Stimulated activated CD8-positive, alpha-beta memory T cell treated with anti-CD3 and anti-CD28 coated beads, Interleukin-7, amount 100 ng/mL, for 1 hour (primary cell): ENCODE data around the gene ANKRD9.

Experiments
- DNase-seq, 2 donors: peaks; one replicate each; pipeline ENCODE4 v3.0.0-alpha.2; 2020; ENCODE audit warnings: low read depth in 2 of 2

Gene ANKRD9

DNA sequence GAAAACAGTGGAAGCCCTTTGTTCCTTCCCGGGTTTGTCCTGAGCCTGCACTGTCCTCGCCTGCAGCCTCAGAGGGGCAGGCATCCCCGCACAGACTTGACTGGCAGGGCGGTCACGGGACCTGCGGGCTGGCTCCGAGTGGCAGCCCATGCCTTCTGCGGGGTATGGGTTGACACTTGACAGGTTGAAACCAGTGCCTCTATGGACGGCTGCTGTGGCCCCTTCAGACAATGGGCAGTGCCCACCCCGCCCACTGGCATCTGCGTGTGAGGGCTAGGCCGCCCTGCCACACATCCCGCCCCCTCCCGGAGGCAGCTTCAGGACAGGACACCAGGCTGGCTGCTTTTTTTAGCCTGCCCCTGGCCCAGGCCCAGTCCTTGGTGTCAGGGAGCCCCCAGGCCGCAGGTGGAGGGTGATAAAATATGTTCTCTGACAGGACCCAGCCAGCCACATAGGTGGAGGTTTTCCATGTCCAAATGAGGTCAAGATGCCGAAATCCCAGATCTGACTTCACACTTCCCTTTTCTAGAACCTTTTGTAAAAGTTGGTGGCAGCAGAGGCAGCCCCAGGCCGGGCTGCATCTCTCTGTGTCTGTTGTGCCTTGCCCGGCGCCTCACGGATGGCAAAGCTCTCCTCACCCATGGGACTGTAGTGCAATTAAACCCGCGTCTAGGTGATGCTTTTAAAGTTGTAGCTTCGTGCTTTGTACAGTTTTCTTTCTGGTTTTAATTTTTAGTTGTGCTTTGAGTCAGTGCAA is 10.0 kb downstream of the ANKRD9 start:
- DNase-seq = no peak

DNA sequence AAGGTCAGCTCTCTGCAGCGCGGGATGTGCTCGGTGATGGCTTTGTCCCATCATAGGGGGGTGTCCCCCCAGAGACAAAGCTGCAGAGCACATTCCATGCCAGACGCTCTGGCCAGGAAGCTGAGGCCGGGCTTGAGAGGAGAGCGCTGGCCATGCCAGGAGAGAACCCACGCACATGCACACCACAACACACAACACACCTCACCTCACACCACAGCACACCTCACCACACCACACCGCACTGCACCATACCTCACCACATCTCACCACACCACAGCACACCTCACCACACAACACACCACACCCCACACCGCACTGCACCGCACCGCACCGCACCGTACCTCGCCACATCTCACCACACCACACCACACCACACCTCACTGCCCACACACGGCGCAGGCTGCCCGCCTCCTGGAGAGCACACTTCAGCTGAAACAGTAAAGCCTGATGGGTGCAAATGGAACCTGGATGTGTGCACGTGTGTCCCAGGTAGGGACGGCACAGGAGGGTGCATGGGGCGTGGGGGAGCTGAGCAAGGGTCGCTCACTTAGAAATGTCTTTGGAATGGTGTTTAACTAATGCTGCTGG is 10.8 kb downstream of the ANKRD9 start:
- no peak for DNase-seq

DNA sequence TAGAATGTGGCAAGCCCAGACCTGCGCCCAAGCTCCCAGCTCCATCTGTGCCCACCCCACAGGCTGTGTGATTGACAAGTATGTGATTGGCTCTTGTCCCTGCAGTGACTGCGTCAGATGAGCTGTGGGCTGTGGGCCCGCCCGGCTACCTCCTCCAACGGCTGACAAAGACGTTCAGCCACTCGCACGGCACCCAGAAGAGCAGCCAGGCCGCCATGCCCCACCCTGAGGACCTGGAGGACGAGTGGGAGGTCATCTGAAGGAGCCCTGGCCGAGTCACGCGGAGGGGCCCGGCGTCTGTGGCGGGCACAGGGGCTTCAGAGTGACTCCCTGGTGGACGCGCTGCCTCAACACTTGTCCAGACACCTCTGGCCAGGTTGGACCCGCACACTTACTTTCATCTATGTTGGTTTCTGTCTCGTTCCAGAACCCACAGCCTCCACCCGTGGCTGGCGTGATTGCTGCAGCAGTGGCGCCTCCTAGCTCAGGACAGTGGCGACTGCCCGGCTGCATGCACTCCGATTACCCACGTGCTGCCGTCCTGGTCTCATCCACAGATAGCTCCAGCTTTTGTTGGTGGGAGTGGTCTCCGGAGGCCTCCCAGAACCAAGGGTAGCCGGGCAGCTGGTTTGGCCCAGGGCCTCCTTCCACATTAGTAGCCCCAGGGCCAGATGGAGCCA is 11.4 kb downstream of the ANKRD9 start:
- DNase-seq = no peak

DNA sequence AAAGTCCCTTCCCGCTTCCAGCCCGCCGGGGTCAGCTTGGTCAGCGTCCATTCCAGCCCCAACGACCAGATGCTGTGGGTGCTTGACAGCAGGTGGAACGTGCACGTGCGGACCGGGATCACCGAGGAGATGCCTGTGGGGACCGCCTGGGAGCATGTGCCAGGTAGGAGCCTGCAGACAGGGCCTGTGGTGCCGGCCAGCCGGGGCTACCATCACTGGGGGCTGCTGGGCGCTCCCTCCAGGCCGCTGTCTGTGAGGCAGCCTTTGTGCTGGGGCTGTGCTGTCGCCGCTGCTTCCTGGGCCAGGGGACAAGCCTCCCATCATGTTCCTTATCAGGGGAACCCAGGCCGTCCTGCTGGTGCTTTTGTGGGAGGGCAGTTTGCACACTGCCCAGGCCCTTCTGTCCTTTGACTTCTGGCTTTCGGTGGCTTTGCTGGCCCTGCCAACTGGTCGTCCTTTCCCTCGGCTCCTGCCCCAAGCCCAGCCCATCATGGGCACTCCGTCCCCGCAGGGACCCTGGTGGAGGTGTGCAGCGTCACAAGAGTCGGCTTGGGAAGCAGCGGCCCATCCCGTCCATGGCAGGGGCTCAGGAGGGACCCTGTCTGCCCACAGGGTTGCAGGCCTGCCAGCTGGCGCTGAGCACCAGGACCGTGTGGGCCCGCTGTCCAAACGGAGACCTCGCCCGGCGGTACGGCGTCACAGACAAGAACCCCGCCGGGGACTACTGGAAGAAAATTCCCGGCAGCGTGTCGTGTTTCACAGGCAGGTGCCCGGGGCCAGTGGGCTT is 12.4 kb downstream of the ANKRD9 start:
- no peak for DNase-seq

DNA sequence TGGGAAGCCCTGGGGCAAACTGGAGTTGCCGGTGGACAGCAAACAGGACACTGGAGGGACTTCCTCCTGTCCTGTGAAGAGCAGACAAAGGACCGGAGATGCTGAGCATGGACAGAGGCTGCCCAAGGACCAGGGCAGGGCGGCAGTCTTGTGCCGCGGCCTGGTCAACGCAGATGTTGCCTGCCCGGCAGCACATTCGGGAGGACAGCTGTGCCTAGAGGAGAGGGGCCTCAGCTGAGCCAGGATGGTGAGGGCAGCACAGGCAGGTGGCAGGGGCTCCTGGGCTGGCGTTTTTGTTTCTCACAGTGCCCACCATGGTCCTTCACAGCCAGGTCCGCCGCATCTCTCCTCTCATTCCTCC is 13.3 kb downstream of the ANKRD9 start:
- no peak for DNase-seq

DNA sequence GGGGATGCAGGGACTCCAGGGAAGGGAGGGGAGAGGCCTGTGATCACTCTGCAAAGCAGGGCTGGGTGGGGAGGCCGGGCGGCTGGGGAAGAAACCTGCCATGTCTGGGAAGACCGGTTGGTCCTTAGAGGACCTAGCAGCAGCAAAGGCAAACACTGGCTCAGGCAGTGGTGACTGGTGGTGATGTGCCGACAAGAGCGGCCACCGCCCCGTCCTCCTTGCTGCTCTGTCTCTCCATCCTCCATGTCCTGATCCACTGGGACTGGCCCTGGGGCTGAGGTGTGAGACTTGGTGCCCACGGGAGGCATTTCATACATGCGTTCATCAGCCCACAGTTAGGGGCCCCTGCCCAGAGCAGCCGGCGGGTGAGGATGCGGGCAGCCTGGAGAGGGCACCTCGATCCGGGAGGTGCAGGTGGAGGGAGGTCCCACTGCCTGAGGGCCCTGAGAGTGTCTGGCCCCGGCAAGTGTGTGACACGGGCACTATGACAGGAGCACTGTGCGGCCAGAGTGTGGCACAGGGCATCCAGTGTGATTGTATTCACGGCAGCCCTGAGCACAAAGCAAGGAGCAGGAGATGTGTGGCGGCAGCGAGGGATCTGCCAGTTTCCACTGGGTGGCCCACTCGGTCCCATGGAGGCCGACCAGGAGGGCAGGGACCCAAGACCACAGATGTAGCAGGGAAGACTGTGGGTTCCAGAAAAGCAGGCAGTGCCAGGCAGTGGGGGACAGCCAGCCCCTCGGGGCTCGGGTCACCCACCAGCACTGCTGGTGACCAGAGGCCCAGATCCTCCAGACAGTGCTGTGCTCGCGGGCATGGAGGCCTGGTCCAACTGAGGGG is 13.9 kb downstream of the ANKRD9 start:
- DNase-seq = no peak

DNA sequence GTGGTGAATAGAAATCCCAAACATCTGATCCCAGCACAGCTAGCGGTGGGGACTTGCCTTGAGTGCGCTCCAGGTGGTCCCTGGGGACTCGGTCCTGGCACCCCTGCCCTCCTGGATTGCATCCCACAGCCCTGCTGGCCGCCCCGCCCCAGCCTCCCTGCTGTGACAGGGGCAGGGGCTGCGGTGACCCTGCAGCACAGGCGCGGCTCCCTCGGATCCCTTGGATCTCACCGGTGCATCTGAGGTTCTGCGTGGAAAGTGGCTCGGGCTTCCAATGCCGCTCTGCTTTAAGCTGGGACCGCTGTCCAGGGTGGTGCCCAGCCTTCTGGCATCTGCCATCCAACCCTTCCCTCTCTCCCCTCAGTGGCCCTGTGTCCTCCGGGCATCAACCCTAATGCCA is 16.0 kb downstream of the ANKRD9 start:
- no peak for DNase-seq

DNA sequence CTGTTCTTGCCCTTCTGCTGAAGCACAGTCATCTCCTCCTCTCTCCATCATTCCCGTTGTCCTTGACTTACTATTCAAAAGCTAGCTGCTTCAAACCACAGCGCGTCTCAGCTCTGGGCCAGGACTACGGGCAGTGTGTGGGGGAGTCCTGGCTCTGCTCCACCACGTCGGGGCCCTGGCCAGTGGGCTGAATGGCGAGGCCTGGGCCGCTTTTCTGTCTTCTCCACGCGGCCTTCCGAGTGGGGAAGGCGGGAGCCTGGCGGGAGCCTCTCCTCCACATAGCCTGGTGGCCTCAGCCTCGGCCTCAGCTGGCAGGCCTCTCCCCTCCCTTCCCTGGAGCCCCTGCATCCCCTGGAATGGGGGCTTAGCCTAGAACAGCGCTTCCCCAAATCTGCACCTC is 16.5 kb downstream of the ANKRD9 start:
- DNase-seq = no peak

DNA sequence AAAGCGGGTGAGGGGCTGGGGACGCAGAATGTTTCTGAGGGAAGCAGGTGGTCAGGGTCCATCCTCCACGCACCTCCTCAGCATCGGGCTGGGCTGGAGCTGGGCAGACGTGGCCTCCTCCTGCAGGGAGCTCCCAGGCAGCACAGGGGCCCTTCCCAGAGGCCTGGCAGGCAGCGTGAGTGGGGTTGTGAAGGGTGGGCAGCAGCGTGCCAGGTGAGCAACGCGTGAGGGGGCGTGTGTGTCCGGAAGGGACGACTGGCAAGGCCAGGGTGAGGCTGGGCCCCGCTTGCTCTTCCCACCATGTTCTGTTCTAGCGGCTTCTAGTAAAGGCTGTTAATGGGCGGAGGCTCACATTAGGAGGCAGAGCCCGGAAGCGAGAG is 17.1 kb downstream of the ANKRD9 start:
- DNase-seq = no peak

DNA sequence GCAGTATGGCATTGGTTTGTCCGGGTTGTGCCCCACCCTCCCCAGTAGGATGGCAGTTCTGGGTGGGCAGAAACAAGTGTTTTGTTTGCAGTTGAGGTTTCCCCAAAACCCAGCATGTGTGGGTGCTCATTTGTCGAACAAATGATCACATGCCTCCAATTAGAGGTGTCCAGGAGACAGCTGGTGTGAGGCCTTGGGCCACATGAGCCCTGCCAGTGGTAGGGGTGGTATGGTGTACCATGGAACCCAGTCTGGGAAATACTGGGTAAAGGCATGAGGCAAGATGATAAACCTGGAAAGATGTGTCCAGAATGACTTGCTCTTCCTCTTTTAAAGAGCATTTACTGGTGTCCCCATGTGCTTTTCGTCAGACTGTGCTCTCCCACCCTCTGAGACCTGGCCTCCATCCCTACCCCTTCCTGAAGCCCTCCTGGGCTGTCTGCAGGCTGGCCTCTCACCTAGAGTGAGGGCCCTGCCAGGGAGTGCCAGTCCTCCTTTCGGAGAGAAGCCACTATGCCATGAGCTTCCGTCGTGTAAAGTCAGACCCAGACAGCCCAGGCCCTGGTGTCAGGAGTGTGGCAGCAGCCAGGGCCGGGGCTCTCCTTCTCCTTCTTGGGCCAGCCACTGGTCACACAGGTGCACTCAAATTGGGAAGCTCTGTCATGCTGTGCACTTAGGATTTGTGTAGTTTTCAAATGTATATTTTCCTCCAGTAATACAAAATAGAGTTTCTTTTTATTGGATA is 17.6 kb downstream of the ANKRD9 start:
- no peak for DNase-seq

DNA sequence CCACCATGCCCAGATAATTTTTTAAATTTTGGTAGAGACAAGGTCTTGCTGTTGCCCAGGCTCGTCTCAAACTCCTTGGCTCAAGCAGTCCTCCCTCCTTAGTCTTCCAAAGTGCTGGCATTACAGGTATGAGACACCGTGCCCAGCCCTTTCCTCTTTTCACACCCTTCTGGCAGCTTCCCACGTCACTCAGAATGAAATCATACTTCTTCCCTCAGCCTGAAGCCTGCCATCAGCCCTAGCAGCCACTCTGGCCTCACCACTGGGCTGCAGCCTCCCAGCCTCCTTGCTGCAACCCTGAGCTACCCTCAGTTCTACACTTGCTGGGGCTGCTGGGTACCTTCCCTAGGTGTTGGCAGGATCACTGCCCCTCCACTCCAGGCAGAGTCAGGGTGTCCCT is 18.2 kb downstream of the ANKRD9 start:
- no peak for DNase-seq

DNA sequence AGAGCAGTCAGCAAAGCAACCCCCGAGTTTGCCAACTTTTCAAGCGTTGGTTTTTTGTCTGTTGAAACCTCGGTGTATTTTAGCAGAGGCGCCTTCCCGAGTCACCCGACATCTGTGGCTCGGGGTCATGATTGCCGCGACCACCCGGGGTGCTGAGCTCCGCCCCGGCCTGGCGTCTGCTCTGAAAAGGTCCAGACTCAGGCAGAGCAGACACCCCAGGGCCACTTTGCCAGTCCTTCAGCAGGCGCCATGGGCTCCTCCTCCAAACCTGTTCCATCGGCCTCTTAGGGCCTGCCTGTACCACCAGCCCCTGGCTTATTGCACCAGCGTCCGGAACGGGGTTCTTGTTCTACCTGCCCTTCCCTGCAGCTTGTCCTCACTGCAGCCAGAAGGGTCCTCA is 19.1 kb downstream of the ANKRD9 start:
- DNase-seq = no peak

DNA sequence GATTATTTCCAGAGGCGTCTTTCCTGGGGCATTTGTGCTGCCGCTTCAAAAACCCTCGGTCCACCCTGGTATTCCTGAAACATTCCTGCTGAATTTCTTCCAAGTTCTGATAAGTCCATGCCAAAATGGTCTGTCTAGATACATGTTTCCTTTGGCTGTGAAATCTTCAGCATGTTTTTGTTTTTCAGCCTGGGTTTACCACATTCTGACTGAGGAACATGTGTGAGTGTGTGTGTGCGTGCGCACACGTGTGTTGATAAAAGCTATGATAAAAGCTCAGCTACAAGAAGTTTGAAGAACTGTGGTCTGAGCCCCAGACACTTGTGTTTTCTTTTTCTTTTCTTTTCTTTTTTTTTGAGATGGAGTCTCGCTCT is 22.4 kb downstream of the ANKRD9 start:
- DNase-seq = no peak

DNA sequence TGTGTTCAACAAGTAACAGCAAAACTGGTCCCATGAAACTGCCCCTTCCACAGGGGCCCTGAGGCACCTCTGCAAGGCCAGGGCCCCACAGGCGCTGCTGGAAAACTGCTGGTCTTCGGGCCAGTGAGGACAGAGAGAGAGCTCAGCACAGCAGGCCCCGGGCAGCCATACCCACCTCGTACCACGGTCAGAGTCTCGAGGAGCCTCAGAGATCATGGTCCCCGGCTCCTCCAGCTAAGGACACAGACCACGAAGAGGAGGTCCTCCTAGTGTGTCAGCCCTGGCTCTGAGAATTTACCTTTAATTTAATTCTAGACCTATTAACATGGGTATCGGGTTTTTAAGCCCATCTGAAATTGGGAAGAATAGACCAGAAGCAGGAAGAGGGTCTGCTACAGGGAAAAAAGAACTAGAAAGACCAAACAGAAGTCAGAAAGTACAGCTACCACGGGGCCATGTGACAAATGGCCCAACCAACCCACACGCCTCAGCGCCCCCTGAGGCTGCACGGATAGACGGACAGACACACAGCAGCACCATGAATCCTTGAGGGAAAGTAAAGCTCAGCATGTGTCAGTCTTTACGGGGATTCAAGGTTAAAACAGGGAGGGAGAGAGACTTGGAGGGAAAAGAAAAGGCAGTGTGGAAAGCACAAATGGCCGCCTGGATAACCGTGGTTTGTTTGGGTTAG is 22.9 kb downstream of the ANKRD9 start:
- no peak for DNase-seq

DNA sequence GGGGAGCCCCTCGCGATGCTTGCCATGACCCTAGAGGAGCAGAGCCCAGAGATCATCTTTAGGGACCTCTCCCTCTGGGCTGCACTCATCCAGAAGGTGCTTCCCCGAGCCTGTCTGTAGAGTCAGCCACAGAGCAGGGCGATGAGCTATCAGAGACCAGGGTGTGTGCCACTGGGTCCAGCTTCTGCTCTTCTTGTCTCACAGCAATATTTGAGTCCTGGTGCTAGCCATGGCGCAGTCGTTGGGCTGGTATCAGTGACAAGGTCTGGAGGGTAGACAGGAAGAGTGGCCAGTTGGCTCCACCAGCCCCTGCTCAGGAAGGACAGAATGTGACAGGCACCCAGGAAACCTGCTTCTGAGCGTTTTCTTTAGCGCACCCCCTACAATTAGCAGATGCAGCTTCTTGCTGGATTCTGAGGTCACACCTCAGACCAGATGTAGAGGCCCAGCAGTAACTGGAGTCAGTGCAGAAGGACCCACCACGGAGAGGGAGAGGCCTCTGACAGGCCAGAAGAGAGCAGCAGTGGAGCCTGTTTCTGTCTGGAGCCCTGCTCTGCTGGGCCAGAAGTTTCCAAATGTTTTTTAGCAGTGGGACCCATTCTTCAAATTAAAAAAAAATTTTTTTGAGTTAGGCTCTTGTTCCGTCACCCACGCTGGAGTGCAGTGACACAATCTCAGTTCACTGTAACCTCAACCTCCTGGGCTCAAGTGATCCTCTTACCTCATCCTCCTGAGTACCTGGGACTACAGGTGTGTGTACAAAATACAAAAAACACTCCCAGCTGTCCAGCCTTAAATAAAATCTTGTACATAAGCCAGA is 23.7 kb downstream of the ANKRD9 start:
- no peak for DNase-seq

DNA sequence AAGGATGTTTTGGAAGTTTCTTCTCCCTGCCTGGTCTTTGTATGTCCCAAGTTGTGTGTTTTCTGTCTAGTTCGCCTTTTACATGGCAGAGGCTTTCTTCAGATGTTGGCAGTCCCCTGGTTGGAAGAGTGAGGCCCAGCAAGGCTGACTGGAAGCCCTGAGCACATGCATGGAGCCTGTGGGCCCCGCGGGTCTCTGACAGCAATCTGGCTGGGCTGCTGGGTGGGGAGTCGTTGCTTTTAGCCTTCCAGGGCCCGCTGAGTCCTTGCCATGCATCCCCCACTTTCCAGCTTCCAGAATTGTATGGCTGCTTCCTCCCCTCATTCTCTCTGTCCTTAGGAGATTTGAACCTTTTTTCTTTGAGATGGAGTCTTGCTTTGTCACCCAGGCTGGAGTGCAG is 25.3 kb downstream of the ANKRD9 start:
- DNase-seq = no peak

DNA sequence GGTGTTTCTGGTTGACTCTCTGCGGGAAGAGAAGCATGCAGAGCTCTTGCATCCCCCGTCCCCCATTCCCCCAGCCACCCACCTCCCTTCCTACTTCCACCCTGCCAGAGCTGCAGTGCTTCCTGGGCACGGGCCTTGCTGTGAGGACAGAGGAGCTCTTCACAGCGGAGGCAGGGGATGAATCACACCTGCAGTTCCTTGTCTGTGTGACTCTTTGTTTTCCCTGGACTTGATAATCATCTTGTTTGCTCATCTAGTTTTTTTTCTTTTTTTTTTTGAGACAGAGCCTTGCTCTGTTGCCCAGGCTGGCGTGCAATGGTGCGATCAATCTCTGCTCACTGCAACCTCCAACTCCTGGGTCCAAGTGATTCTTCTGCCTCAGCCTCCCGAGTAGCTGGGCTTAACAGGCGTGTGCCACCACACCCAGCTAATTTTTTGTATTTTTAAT is 27.8 kb downstream of the ANKRD9 start:
- DNase-seq = no peak

DNA sequence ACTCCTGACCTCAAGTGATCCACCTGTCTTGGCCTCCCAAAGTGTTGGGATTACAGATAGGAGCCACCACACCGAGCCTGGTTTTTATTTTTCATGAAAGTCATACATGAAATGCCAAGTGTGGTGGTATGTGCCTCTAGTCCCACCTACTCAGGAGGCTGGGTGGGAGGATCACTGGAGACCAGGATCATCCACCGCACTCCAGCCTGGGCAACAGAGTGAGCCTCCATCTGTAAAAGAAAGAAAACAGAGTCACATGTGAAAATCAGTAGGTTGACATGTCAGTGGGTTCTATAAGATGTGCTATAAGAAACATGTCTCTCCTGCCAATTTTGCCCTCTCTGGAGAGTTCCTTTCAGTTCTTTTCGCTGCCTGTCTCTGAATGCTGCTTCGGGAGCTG is 28.2 kb downstream of the ANKRD9 start:
- no peak for DNase-seq

DNA sequence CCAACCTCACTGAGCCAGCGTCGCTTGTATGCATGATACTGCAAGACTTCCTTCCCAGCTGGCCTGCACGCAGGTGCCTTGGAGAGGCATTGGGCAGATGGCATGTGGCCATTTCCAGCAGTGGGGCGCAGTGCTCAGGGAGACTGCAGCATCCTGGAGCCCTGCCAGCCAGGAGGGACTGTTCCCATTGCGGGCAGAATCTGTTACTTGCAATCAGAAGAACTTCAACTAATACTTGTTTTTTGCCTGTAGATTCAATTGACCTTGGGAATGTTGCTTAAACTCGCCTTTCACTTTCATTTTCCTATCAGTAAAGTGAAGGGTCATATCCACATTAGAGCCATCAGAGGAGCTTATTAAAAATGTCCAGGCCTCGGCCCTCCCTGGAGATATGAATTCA is 29.8 kb downstream of the ANKRD9 start:
- no peak for DNase-seq
